HG03066 (cell line): ENCODE results near the gene CENPF.
A peak's percentile ranks its signal among the peaks of the same experiment; 100 is the strongest.

Source experiments
- ATAC-seq: cut with Tn5 transposase; IDR thresholded peaks from one replicate; pipeline ENCODE4 v1.9.1; 2021; ENCODE audit warnings: low read depth; ENCODE audit not compliant: unreplicated experiment

CENPF gene

DNA sequence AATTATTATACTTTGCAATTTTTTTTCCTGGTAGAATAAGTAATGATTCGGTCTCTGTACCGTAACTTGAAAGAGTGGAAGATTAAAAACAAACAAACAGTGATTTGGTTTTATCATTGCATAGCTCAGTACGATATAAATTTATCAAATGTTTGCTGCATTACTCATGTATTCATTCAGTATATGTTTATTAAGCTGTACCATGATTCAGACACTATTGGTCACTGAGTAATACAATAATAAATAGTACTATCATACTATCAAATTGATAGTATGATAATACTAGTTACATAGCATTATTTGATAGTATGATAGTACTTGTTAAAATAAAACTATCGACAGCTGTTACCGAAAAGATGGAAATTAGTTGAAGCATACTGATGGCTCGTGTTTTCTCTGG, 12.1 kb downstream of the CENPF start:
- no peak for ATAC-seq

DNA sequence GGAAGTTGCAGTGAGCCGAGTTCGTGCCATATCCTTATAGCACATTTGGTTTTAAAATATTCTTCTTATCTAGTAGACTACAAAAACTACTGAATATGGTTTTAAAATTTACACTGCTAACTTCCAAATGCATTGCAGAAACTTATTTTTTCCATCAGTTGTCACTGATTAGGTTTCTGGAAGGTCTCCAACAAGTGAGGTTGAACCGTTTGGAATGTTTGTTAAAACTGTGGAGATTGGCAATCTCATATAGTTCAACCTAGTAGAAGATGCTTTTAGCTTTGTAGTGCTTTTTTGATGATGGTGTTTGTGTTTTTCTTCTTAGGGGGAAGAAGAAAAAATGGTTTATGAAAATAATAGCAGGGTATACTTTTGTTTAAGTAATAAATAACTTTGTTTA, 12.9 kb downstream of the CENPF start:
- no peak for ATAC-seq

DNA sequence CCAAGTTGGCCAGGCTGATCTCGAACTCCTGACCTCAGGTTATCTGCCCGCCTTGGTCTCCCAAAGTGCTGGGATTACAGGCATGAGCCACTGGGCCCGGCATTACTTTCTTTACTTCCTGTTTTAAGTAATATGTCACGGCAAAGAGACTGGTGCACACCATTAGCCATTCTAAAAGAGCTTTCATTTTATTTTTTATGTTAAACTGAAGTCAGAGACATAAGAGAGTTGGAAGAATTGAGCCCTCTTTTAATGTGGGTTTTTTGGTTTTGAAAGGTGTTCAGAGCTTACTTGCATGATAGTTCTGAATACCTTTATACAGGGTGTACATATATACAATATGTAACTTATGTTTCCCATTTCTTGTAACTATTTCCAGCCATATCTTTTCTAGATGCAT, 14.3 kb downstream of the CENPF start:
- ATAC-seq: no peak

DNA sequence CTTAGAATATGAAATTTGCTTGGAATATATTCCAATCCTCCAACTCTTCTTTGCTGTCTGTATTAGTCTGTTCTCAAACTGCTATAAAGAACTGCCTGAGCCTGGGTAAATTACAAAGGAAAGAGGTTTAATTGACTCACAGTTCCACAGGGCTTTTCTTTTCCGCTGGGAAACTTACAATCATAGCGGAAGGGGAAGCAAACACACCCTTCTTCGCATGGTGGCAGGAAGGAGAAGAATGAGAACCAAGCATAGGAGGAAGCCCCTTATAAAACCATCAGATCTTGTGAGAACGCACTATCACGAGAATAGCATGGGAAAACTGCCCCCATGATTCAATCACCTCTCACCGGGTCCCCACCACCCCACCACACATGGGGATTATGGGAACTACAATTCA, 14.8 kb downstream of the CENPF start:
- no peak for ATAC-seq

DNA sequence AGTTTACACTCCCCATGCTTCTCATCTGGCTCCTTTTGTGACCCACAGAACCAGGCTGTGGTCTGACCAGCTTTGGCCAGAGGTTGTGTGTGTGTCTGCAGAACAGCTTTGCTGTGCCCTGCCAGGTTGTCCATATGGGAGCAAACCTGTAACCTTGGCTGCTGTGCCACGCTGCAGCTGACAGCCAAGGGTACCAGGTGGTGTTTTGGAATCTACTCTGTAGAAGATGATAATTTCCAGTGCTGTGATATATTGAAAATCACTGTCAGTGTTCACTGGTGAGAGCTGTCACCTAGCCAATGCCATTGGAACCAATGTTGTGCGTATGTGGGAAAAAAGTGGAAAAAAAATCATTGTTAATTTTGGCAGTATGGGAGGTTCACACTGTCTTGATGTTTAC, 18.2 kb downstream of the CENPF start:
- no peak for ATAC-seq

DNA sequence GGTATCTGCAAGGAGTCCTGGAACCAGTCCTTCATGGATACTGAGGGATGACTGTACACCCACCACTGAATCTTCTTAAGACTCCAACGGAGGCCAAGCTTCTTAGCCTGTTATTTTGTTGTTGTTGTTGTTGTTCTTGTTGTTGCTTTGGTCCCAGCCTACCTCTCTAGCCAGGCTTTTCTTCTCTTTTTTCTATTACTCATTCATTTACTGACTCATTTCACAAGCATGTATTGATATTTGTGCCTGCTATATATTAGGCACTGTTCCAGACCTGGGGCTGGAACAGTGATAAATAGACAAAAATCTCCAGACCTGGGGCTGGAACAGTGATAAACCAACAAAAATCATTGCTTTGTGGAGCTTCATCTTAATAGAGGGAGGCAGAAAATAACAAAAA, 20.4 kb downstream of the CENPF start:
- no peak for ATAC-seq

DNA sequence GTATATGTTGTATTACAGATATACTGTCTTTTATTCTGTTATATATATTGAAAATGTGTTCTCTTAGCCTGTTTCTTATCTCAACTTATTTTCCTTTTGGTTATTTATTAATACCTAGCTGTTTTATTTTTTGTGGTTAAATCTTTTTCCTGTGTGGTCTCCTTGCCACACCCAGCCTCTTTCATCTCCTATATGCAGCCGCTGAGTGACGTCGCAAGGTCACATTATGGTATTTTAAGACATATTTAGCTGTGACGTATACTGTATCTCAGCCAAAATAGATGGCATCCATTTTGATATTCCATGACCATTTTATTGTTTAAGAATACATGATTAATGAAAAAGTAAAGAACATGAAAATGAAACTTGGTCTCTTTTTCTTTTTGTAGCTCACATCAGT, 29.1 kb downstream of the CENPF start:
- no peak for ATAC-seq

DNA sequence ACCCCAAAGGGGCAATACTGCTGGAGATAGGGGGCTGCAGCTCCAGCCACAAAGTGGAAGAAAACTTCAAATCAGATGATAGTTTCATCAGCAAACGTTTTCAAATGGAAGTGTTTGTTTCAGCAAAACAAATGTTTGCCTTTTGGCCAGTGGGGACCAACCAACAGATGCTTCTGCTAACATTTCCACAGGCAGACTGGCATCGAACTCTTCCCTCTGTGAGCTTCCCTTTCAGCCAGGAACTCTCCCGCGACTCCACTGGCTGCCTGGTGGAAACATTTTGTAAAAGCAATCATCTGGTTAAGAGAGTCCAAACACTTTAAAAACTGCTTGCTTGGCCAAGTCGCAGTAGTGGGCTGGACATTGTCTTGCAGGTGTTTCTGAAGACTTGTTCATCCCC, 30.7 kb downstream of the CENPF start:
- ATAC-seq: no peak

DNA sequence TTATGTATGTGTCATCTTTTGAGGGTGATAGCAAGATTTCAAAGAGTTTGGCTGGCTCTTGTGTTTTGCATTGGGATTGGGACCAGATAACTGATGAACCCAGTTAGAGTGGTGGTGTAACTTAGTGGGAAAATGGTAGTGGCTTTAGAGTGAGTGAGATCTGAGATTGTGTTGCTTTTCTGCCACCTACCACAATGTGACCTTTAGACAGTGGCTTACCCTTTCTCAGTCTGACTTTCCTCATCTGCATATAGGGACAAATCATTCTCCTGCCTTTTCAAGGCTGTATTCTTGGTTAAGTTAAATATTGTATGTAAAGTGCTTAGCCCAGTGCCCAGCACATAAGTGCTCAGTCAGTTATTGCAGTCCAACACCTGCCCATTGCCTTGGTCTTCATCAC, 31.3 kb downstream of the CENPF start:
- no peak for ATAC-seq

DNA sequence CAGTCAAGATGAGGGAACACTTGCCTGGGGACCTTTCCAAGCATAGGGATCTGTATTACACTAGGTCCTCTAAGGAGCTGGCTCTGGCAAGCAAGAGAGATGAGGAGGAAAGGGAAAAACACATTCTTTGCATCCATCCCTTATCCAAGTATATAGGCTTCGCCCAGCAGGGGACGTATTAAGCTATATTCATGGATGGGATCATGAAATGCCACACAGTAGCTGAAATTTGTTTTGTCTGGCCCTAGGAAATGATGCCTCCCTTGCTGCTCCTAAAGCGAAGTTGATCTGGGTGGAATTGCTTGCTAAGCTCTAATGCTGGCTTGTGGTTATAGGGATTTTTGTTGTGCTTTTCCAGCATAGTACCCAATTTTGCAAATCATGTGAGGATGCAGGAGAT, 32.1 kb downstream of the CENPF start:
- no peak for ATAC-seq

DNA sequence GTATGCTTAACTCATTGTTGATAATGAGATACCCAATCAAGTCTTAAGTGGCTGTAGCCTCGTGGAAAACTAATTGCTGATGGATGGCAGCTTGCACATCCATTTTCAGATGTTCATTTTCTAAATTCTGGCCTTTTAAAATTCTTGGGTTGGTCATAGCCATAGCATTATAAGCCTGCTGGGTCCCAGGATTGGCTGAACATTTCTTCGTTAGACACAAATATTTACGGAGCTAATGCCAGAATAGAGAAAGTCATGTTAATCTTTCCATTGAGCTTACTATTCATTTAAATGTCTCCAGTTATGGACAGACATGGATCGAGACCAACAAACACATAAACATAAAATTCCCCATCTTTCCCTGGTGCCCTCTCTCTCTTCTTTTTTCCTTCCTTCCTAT, 32.5 kb downstream of the CENPF start:
- no peak for ATAC-seq

DNA sequence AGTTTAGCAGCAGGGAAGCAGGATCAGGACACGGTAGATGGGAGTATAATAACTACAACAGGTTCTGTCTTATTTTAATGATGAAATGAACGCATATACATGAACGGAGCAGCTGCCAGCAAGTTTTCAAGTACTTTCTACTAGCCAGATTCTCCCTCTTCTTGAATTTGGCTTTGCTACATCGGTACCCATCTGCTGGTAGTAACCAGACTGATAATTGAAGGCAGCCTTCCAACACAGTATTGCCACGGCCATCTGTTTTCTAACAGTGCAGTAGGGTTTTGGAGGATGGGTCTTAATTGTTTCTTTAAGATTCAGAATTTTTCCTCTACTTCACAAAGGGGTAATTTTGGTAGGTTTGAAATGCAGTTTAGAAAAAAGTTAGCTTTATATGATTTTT, 33.4 kb downstream of the CENPF start:
- ATAC-seq: no peak

DNA sequence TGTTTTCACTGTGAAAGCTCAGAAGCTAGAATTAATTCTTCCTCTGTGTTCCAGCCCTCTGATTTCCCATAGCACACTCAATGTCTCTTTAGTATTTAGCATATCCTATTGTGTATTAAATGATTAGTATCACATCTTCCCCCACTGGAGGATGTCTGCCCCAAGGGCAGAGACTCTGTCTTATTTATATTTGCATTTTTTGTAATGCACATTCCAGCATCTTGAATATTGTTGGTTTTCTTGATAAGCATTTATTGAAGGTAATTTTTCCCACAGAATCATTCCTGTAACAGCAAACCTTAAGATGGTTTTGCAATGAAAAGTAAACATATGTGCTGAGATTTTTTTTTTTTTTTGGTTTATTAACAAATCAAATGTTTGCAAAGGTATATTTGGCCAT, 34.1 kb downstream of the CENPF start:
- no peak for ATAC-seq

DNA sequence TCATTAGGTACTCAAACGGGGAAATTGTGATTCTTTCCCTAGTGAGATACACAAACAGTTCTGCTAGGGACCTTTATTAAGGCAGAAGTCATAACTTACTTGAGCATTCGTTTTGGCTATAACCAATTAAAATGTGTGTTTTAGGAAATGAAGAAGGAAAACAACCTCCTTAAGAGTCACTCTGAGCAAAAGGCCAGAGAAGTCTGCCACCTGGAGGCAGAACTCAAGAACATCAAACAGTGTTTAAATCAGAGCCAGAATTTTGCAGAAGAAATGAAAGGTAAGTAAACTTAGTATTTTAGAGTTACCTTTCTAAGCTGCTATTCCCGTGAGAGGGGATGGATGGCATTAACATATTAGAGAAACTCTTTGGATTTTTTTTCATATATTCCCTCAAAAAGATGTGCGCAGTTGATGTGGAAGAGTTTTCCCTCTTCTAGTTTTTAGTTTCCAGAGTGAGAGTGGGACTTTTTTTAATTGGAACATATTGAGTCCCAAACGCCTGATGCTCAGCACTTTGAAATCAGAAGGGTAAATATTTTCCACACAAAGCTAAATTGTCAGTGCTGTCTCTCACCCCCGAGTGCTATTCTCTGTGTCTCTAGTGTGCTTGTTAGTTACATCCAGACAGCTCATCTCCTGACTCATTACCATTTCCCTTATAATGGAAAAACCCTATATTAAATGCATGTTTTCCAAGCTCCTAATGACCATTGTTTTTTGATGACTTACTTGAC, 34.9 kb downstream of the CENPF start:
- ATAC-seq: peak; percentile 72

DNA sequence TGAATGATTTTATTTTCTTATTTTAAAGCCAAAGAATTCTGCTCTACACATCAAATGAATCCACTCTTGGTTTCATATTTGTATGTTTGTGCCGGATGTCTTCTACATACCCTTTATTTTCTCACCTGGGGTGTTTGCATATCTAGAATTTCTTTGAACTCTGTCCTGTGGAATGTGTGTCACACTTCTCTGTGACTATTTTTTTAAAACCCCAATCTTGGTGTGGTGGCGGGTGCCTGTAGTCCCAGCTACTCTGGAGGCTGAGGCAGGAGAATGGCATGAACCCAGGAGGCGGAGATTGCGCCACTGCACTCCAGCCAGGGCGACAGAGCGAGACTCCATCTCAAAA, 35.4 kb downstream of the CENPF start:
- ATAC-seq: no peak

DNA sequence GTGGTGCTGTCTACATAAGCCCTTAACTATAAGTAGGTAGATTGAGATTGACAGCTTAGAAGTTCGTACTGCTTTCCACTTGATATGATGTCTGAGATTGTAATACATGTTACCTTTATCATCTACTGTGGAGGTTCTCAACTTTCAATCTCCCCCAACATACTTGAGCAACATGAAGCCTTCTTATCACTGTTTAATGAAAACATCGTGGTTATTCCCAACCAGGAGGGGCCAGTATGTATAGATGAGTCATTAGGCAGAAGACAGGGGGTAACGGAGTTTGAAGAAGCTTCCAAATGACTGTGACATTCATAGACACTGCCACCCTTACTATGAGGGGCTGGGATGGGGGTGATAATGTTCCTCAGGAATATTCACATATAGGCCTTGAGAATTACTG, 36.0 kb downstream of the CENPF start:
- ATAC-seq: no peak

DNA sequence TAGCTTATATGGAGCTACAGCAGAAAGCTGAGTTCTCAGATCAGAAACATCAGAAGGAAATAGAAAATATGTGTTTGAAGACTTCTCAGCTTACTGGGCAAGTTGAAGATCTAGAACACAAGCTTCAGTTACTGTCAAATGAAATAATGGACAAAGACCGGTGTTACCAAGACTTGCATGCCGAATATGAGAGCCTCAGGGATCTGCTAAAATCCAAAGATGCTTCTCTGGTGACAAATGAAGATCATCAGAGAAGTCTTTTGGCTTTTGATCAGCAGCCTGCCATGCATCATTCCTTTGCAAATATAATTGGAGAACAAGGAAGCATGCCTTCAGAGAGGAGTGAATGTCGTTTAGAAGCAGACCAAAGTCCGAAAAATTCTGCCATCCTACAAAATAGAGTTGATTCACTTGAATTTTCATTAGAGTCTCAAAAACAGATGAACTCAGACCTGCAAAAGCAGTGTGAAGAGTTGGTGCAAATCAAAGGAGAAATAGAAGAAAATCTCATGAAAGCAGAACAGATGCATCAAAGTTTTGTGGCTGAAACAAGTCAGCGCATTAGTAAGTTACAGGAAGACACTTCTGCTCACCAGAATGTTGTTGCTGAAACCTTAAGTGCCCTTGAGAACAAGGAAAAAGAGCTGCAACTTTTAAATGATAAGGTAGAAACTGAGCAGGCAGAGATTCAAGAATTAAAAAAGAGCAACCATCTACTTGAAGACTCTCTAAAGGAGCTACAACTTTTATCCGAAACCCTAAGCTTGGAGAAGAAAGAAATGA, 37.6 kb downstream of the CENPF start:
- no peak for ATAC-seq

DNA sequence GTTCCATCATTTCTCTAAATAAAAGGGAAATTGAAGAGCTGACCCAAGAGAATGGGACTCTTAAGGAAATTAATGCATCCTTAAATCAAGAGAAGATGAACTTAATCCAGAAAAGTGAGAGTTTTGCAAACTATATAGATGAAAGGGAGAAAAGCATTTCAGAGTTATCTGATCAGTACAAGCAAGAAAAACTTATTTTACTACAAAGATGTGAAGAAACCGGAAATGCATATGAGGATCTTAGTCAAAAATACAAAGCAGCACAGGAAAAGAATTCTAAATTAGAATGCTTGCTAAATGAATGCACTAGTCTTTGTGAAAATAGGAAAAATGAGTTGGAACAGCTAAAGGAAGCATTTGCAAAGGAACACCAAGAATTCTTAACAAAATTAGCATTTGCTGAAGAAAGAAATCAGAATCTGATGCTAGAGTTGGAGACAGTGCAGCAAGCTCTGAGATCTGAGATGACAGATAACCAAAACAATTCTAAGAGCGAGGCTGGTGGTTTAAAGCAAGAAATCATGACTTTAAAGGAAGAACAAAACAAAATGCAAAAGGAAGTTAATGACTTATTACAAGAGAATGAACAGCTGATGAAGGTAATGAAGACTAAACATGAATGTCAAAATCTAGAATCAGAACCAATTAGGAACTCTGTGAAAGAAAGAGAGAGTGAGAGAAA, 38.4 kb downstream of the CENPF start:
- ATAC-seq: no peak

DNA sequence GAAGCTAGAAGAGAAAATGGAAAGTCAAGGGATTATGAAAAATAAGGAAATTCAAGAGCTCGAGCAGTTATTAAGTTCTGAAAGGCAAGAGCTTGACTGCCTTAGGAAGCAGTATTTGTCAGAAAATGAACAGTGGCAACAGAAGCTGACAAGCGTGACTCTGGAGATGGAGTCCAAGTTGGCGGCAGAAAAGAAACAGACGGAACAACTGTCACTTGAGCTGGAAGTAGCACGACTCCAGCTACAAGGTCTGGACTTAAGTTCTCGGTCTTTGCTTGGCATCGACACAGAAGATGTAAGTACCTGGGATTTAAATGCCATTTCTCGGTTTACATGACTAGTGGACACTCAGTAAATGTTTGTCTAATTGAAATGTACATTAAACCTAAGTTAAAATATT, 40.0 kb downstream of the CENPF start:
- no peak for ATAC-seq

DNA sequence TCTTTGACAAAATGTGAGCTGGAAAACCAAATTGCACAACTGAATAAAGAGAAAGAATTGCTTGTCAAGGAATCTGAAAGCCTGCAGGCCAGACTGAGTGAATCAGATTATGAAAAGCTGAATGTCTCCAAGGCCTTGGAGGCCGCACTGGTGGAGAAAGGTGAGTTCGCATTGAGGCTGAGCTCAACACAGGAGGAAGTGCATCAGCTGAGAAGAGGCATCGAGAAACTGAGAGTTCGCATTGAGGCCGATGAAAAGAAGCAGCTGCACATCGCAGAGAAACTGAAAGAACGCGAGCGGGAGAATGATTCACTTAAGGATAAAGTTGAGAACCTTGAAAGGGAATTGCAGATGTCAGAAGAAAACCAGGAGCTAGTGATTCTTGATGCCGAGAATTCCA, 42.7 kb downstream of the CENPF start:
- no peak for ATAC-seq

DNA sequence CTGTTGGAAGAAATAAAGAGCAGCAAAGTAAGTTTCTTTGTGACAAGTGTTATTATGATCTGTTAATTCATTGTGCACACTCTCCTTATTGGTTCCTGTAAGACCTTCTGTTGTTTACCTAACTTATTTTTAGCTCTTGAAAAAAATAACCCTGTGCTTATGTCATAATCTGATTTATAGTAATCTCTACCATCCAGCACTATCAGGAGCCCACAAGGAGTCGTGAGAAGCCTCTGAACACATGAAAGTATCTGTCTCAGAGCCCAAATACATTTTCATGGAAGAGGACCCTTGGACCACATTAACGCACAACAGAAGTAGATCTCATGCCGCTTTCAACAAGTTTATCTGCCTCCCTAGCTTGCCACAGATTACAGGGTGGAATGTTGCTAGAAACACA, 45.8 kb downstream of the CENPF start:
- no peak for ATAC-seq

DNA sequence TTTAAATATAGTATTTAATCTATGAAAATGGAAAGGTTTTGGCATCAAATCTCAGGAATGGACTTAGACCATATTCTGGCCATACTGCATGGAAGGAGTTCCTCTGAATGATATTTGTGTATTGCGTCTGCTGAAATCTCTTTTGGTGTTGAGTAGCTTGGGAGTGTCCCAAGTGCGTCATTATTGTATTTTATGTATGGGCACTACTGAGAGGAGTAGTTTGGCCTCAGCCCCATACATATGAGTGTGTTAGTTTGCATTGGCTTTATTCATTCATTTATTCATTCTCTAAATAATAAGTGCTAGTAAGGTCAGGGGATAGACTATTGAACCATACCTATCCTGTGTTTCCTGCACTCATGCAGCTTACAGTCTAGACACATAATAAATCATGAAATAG, 46.6 kb downstream of the CENPF start:
- no peak for ATAC-seq
